ENCODE data around the gene LRRC45. TPM values are rescaled to one million over a fixed set of nuclear protein-coding genes. Genes with fewer than 3 reads are reported as not detected.
A peak's percentile ranks its signal among the peaks of the same experiment; 100 is the strongest.

LRRC45 gene
- total and polyA plus RNA-seq, 2 donors (not counting 3 experiments of a cell fraction or from before 2014, with no cell fraction given) = 7.6 to 22.9 TPM

GRCh38 chr17:82050152-82050760 lies 27.2 kb downstream of the LRRC45 start:
- no peak overlapping the region for H3K9ac ChIP-seq (replicated peaks; ENCODE audit: extremely low read depth, insufficient read depth, low read length)
- no TSS peak for BruUV-seq (replicated peaks)
- H3K79me2 ChIP-seq (ENCODE audit: control insufficient read depth, insufficient read depth, low read length) = peaks cover 11% of the 10 kb centered on the region
- no peak for FAIRE-seq
- ChIA-PET POLR2A (no interaction called here), CTCF (interaction anchor here (0.8 to 3.8 kb wide), 3 partner anchors 12 to 56 kb away, joined by 3 to 18 read pairs (median 5); partner anchors contain the start of gene DCXR)
- no peak overlapping the region for H3K4me2 ChIP-seq (ENCODE audit: insufficient read depth, low read length)
- intact Hi-C loops (cut with micrococcal nuclease) = no loop called here
- no peak for DNase-seq (ENCODE audit: low read depth, low spot score)
- H3K27me3 ChIP-seq (ENCODE audit: control insufficient read depth in 2 of 2, insufficient read depth in 2 of 2, low read length in 2 of 2) = no peaks in the 10 kb centered on the region
- dilution Hi-C loops (cut with MboI; ENCODE audit: extremely low pct_ligation_motif_present, low sequenced_read_pairs) = no loop called here
- H3K4me3 ChIP-seq (replicated peaks in 1 of 3; ENCODE audit: insufficient read depth in 1 of 3, low read depth in 1 of 3, low read length in 3 of 3) = peak overlapping the region in 1 of 3 experiments; percentile 76
- no peaks in the 10 kb centered on the region for H3K9me3 ChIP-seq (replicated peaks; ENCODE audit: control insufficient read depth, insufficient read depth, low read length)
- H2AFZ ChIP-seq (ENCODE audit: low read depth, low read length) = no peak overlapping the region
- H3K27ac ChIP-seq (ENCODE audit: insufficient read depth, low read depth, low read length) = no peak overlapping the region
- H3K9me1 ChIP-seq (replicated peaks; ENCODE audit: control insufficient read depth, extremely low read depth, insufficient read depth, low read length) = no peaks in the 10 kb centered on the region
- peaks cover 11% of the 10 kb centered on the region for H3K4me1 ChIP-seq (ENCODE audit: control insufficient read depth, extremely low read depth, insufficient read depth, low read length)
- H4K20me1 ChIP-seq (replicated peaks; ENCODE audit: control insufficient read depth, extremely low read depth, insufficient read depth, low read length) = no peaks in the 10 kb centered on the region
- TF ChIP-seq MYC (IDR thresholded peaks at IDR 0.05; ENCODE audit: low read depth, low read length) (no peak), EZH2 (IDR thresholded peaks at IDR 0.05; ENCODE audit: borderline replicate concordance, low read depth, low read length, severe bottlenecking) (no peak), POLR2A (IDR thresholded peaks at IDR 0.05; ENCODE audit: low read depth, low read length) (no peak)
- TF ChIP-seq, protein P1, sequence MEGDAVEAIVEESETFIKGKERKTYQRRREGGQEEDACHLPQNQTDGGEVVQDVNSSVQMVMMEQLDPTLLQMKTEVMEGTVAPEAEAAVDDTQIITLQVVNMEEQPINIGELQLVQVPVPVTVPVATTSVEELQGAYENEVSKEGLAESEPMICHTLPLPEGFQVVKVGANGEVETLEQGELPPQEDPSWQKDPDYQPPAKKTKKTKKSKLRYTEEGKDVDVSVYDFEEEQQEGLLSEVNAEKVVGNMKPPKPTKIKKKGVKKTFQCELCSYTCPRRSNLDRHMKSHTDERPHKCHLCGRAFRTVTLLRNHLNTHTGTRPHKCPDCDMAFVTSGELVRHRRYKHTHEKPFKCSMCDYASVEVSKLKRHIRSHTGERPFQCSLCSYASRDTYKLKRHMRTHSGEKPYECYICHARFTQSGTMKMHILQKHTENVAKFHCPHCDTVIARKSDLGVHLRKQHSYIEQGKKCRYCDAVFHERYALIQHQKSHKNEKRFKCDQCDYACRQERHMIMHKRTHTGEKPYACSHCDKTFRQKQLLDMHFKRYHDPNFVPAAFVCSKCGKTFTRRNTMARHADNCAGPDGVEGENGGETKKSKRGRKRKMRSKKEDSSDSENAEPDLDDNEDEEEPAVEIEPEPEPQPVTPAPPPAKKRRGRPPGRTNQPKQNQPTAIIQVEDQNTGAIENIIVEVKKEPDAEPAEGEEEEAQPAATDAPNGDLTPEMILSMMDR (IDR thresholded peaks at IDR 0.05; ENCODE audit: extremely low read depth in 1 of 2, insufficient read depth in 1 of 2, low read depth in 1 of 2, low read length in 2 of 2) = no peak
- peaks cover 7 to 19% of the 10 kb centered on the region in 2 experiments for H3K36me3 ChIP-seq (ENCODE audit: control insufficient read depth in 2 of 2, extremely low read depth in 1 of 2, insufficient read depth in 2 of 2, low read length in 2 of 2)

Data from endothelial cell of umbilical vein (primary cell).